ENCODE results near the gene SLC30A1.
A peak's percentile ranks its signal among the peaks of the same experiment; 100 is the strongest.

Gene SLC30A1

DNA sequence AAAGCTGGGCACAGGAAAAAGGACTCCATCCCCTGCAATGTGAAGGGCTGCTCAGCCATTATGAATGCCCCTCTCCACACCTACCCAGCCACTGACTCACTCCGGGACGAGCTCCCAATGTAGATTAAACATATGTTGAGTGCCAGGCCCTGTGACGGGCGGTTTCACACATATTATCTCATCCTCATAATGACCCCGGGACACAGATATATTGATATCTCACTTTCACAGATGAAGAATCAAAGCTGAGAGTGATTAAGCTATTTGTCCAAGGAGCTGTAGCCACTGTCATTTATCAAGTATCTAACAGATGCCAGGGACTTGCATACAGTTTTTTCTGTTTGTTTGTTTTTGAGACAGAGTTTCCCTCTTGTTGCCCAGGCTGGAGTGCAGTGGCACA is 35.0 kb upstream of the SLC30A1 start:
- Histone ChIP-seq H3K14ac (ENCODE audit: low read length) (no peak overlapping the region), H4K8ac (ENCODE audit: low read depth, low read length) (no peak overlapping the region), H3K27me3 (ENCODE audit: control insufficient read depth in 3 of 3, insufficient read depth in 3 of 3, low read depth in 1 of 3, low read length in 3 of 3) (peaks cover 0 to 3% (median 0%) of the 10 kb centered on the region in 3 experiments), H3K4me2 (ENCODE audit: insufficient read depth, low read length, poor library complexity, severe bottlenecking) (no peak overlapping the region), H2BK15ac (ENCODE audit: low read length) (no peak overlapping the region), H2BK12ac (ENCODE audit: low read length) (no peak overlapping the region), H3K79me1 (ENCODE audit: low read depth, low read length) (no peaks in the 10 kb centered on the region), H3K23ac (ENCODE audit: low read depth, low read length, poor library complexity) (no peak overlapping the region), H3K9ac (ENCODE audit: low read depth, low read length, poor library complexity) (no peak overlapping the region), H3K4me3 (ENCODE audit: low read length in 2 of 2) (no peak overlapping the region), H4K91ac (ENCODE audit: low read depth, low read length, poor library complexity) (no peak overlapping the region), H3K27ac (replicated peaks; ENCODE audit: low read length) (no peak overlapping the region), H3K4me1 (ENCODE audit: control insufficient read depth in 2 of 2, insufficient read depth in 1 of 2, low read depth in 1 of 2, low read length in 2 of 2) (peaks cover 2 to 7% of the 10 kb centered on the region in 2 donors), H2AK5ac (ENCODE audit: low read depth, low read length) (no peak overlapping the region), H3K9me3 (replicated peaks in 1 of 2; ENCODE audit: control insufficient read depth in 2 of 2, insufficient read depth in 1 of 2, low read depth in 1 of 2, low read length in 2 of 2) (no peaks in the 10 kb centered on the region), H2BK120ac (ENCODE audit: low read depth, low read length) (no peak overlapping the region), H3K18ac (ENCODE audit: low read length) (no peak overlapping the region), H2BK5ac (ENCODE audit: low read length) (no peak overlapping the region), H3K36me3 (replicated peaks in 1 of 2; ENCODE audit: control insufficient read depth in 2 of 2, insufficient read depth in 2 of 2, low read length in 2 of 2) (no peaks in the 10 kb centered on the region), H3K4ac (ENCODE audit: low read length) (no peak overlapping the region), H2AFZ (ENCODE audit: low read length) (no peak overlapping the region)
- no CpG with 5 or more reads among the region's 5 CpGs for WGBS, 2 donors (ENCODE audit: extremely low coverage in 2 of 2, insufficient read length in 2 of 2, insufficient replicate concordance in 1 of 2)
- no peak for DNase-seq (ENCODE audit: low spot score)

DNA sequence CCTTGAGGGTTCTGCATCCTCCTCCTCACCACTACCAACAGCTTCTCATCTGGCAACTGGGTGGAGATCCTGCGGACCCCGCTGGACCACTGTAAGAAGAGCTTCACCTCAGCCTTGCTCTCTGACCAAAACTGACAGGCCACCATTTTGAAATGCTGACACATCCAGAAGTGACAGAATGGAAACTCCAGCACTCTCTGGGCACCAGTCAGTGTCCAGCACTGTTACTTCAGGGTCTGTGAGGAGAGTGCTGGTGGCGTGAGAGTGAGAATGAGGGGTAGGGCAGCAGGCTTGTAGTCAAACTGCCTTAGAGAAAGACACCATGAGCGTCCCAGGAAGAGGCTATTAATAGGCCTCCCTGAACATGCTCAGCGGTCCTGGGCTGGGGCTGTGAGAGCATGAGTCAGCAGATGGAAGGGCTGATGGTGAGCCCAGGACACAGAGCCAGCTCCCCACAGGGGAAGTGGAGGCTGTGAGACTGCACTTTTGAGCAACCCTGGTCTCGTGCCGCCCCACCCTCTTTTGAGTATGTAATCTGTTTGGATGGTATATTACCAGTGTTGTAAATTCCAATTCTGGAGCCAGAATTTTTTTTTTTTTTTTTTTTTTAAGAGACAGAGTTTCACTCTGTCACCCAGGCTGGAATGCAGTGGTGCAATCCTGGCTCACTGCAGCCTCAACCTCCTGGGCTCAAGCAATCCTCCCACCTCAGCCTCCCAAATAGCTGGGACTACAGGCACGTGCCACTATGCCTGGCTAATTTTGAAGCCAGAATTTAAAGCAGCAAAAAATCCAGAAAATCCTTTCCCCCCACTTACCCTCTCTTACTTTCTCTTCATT is 34.4 kb upstream of the SLC30A1 start:
- H3K9ac ChIP-seq (ENCODE audit: low read depth, low read length, poor library complexity) = no peak overlapping the region
- H3K79me1 ChIP-seq (ENCODE audit: low read depth, low read length) = no peaks in the 10 kb centered on the region
- peak overlapping the region; percentile 68 for H3K23ac ChIP-seq (ENCODE audit: low read depth, low read length, poor library complexity)
- H3K9me3 ChIP-seq (replicated peaks in 1 of 2; ENCODE audit: control insufficient read depth in 2 of 2, insufficient read depth in 1 of 2, low read depth in 1 of 2, low read length in 2 of 2) = no peaks in the 10 kb centered on the region
- peak overlapping the region; percentile 51 for H3K14ac ChIP-seq (ENCODE audit: low read length)
- H2BK5ac ChIP-seq (ENCODE audit: low read length) = peak overlapping the region; percentile 17
- no peak overlapping the region for H2BK15ac ChIP-seq (ENCODE audit: low read length)
- H2AK5ac ChIP-seq (ENCODE audit: low read depth, low read length) = no peak overlapping the region
- no peak overlapping the region for H3K4me3 ChIP-seq (ENCODE audit: low read length in 2 of 2)
- no peak overlapping the region for H3K27ac ChIP-seq (replicated peaks; ENCODE audit: low read length)
- H2BK120ac ChIP-seq (ENCODE audit: low read depth, low read length) = no peak overlapping the region
- no peak overlapping the region for H4K91ac ChIP-seq (ENCODE audit: low read depth, low read length, poor library complexity)
- no peak for DNase-seq (ENCODE audit: low spot score)
- WGBS, 2 donors (ENCODE audit: extremely low coverage in 2 of 2, insufficient read length in 2 of 2, insufficient replicate concordance in 1 of 2) = no CpG with 5 or more reads among the region's 8 CpGs
- H3K4ac ChIP-seq (ENCODE audit: low read length) = no peak overlapping the region
- H3K4me2 ChIP-seq (ENCODE audit: insufficient read depth, low read length, poor library complexity, severe bottlenecking) = no peak overlapping the region
- H2AFZ ChIP-seq (ENCODE audit: low read length) = peak overlapping the region; percentile 79
- no peaks in the 10 kb centered on the region for H3K36me3 ChIP-seq (replicated peaks in 1 of 2; ENCODE audit: control insufficient read depth in 2 of 2, insufficient read depth in 2 of 2, low read length in 2 of 2)
- H3K27me3 ChIP-seq (ENCODE audit: control insufficient read depth in 3 of 3, insufficient read depth in 3 of 3, low read depth in 1 of 3, low read length in 3 of 3) = no peaks in the 10 kb centered on the region
- no peak overlapping the region for H4K8ac ChIP-seq (ENCODE audit: low read depth, low read length)
- H3K18ac ChIP-seq (ENCODE audit: low read length) = peak overlapping the region; percentile 46
- no peak overlapping the region for H2BK12ac ChIP-seq (ENCODE audit: low read length)
- H3K4me1 ChIP-seq (ENCODE audit: control insufficient read depth in 2 of 2, insufficient read depth in 1 of 2, low read depth in 1 of 2, low read length in 2 of 2) = peaks cover 2 to 7% of the 10 kb centered on the region in 2 donors

DNA sequence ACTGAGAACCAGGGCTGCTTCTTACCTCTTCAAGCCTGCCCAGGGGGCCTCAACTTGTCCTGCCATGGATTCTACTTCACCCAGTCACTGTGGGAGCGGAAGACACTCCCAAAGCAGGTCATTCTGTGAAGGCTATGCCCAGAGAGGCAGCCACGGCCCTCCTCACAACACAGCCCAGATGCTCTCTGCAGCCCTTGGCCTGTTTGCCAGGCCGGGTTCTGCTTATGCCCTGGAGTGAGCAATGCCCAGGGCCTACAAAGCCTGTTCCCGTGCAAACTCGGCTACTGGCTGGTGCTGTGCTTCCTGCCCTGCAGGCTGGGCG is 33.8 kb upstream of the SLC30A1 start:
- WGBS, 2 donors (ENCODE audit: extremely low coverage in 2 of 2, insufficient read length in 2 of 2, insufficient replicate concordance in 1 of 2) = no CpG with 5 or more reads among the region's 6 CpGs
- H3K18ac ChIP-seq (ENCODE audit: low read length) = peak overlapping the region; percentile 46
- no peaks in the 10 kb centered on the region for H3K36me3 ChIP-seq (replicated peaks in 1 of 2; ENCODE audit: control insufficient read depth in 2 of 2, insufficient read depth in 2 of 2, low read length in 2 of 2)
- H2AK5ac ChIP-seq (ENCODE audit: low read depth, low read length) = no peak overlapping the region
- no peak overlapping the region for H4K91ac ChIP-seq (ENCODE audit: low read depth, low read length, poor library complexity)
- DNase-seq (ENCODE audit: low spot score) = no peak
- H2BK12ac ChIP-seq (ENCODE audit: low read length) = no peak overlapping the region
- H2BK5ac ChIP-seq (ENCODE audit: low read length) = no peak overlapping the region
- no peak overlapping the region for H3K27ac ChIP-seq (replicated peaks; ENCODE audit: low read length)
- H3K9ac ChIP-seq (ENCODE audit: low read depth, low read length, poor library complexity) = no peak overlapping the region
- no peak overlapping the region for H3K4me3 ChIP-seq (ENCODE audit: low read length in 2 of 2)
- no peak overlapping the region for H2BK120ac ChIP-seq (ENCODE audit: low read depth, low read length)
- peaks cover 2 to 7% of the 10 kb centered on the region in 2 donors for H3K4me1 ChIP-seq (ENCODE audit: control insufficient read depth in 2 of 2, insufficient read depth in 1 of 2, low read depth in 1 of 2, low read length in 2 of 2)
- no peaks in the 10 kb centered on the region for H3K9me3 ChIP-seq (replicated peaks in 1 of 2; ENCODE audit: control insufficient read depth in 2 of 2, insufficient read depth in 1 of 2, low read depth in 1 of 2, low read length in 2 of 2)
- no peak overlapping the region for H3K4ac ChIP-seq (ENCODE audit: low read length)
- no peaks in the 10 kb centered on the region for H3K79me1 ChIP-seq (ENCODE audit: low read depth, low read length)
- no peak overlapping the region for H3K4me2 ChIP-seq (ENCODE audit: insufficient read depth, low read length, poor library complexity, severe bottlenecking)
- no peak overlapping the region for H4K8ac ChIP-seq (ENCODE audit: low read depth, low read length)
- peak overlapping the region; percentile 79 for H2AFZ ChIP-seq (ENCODE audit: low read length)
- no peak overlapping the region for H2BK15ac ChIP-seq (ENCODE audit: low read length)
- H3K14ac ChIP-seq (ENCODE audit: low read length) = no peak overlapping the region
- peak overlapping the region; percentile 68 for H3K23ac ChIP-seq (ENCODE audit: low read depth, low read length, poor library complexity)
- H3K27me3 ChIP-seq (ENCODE audit: control insufficient read depth in 3 of 3, insufficient read depth in 3 of 3, low read depth in 1 of 3, low read length in 3 of 3) = no peaks in the 10 kb centered on the region

DNA sequence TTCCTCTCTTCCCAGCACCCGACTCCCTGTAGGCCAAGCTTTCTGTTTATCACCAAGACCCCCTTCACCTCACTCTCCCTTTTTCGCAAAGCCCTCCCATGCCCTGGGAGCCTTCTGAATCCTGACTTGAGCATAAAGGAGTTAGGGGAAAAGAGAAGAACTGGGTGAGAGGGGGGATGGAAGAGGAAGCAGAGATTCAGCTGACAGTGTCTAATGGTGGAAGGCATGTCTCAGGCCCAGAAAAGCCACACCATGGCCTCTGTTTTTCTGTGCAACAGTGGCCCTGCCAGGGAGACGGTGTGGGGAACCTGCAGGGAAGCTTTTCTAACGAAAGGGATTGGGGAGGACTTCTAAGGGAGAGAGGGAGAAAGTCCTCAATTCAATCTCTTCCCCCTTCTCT is 32.9 kb upstream of the SLC30A1 start:
- no peak overlapping the region for H3K18ac ChIP-seq (ENCODE audit: low read length)
- no peak overlapping the region for H3K4me2 ChIP-seq (ENCODE audit: insufficient read depth, low read length, poor library complexity, severe bottlenecking)
- peaks cover 0 to under 1% (median 0%) of the 10 kb centered on the region in 3 experiments for H3K27me3 ChIP-seq (ENCODE audit: control insufficient read depth in 3 of 3, insufficient read depth in 3 of 3, low read depth in 1 of 3, low read length in 3 of 3)
- DNase-seq (ENCODE audit: low spot score) = no peak
- H2BK5ac ChIP-seq (ENCODE audit: low read length) = no peak overlapping the region
- no peak overlapping the region for H3K23ac ChIP-seq (ENCODE audit: low read depth, low read length, poor library complexity)
- H3K36me3 ChIP-seq (replicated peaks in 1 of 2; ENCODE audit: control insufficient read depth in 2 of 2, insufficient read depth in 2 of 2, low read length in 2 of 2) = no peaks in the 10 kb centered on the region
- no peak overlapping the region for H3K27ac ChIP-seq (replicated peaks; ENCODE audit: low read length)
- no peak overlapping the region for H2AK5ac ChIP-seq (ENCODE audit: low read depth, low read length)
- no peak overlapping the region for H4K91ac ChIP-seq (ENCODE audit: low read depth, low read length, poor library complexity)
- H3K4me1 ChIP-seq (ENCODE audit: control insufficient read depth in 2 of 2, insufficient read depth in 1 of 2, low read depth in 1 of 2, low read length in 2 of 2) = peaks cover 2 to 6% of the 10 kb centered on the region in 2 donors
- no peak overlapping the region for H3K14ac ChIP-seq (ENCODE audit: low read length)
- no peak overlapping the region for H2BK15ac ChIP-seq (ENCODE audit: low read length)
- H3K4me3 ChIP-seq (ENCODE audit: low read length in 2 of 2) = no peak overlapping the region
- H3K79me1 ChIP-seq (ENCODE audit: low read depth, low read length) = no peaks in the 10 kb centered on the region
- H2BK120ac ChIP-seq (ENCODE audit: low read depth, low read length) = no peak overlapping the region
- no peak overlapping the region for H2BK12ac ChIP-seq (ENCODE audit: low read length)
- H2AFZ ChIP-seq (ENCODE audit: low read length) = peak overlapping the region; percentile 38
- H3K4ac ChIP-seq (ENCODE audit: low read length) = no peak overlapping the region
- no CpG with 5 or more reads among the region's 4 CpGs for WGBS, 2 donors (ENCODE audit: extremely low coverage in 2 of 2, insufficient read length in 2 of 2, insufficient replicate concordance in 1 of 2)
- H3K9ac ChIP-seq (ENCODE audit: low read depth, low read length, poor library complexity) = no peak overlapping the region
- no peak overlapping the region for H4K8ac ChIP-seq (ENCODE audit: low read depth, low read length)
- no peaks in the 10 kb centered on the region for H3K9me3 ChIP-seq (replicated peaks in 1 of 2; ENCODE audit: control insufficient read depth in 2 of 2, insufficient read depth in 1 of 2, low read depth in 1 of 2, low read length in 2 of 2)

Data from neuronal stem cell (in vitro differentiated cells).